Aorta (tissue), 5 donors: Measurements from ENCODE around the gene C14orf132. TPM values are rescaled to one million over a fixed set of nuclear protein-coding genes. Genes with fewer than 3 reads are reported as not detected.

ENCODE experiments used
- ATAC-seq: fragments of 200-7000 bp; cut with Tn5 transposase; one replicate; pipeline ENCODE4 v1.9.1; 2022; ENCODE audit warnings: moderate library complexity; ENCODE audit not compliant: low FRiP score
- DNase-seq, 2 donors: peaks; one replicate each; pipeline ENCODE4 v3.0.0-alpha.2; 2020
- H3K27ac ChIP-seq, 2 donors: one replicate each; pipeline ENCODE4 v1.5.1; 2013; ENCODE audit warnings: low read length in 2 of 2, mild to moderate bottlenecking in 2 of 2, moderate library complexity in 2 of 2, control low read depth in 1 of 2, inconsistent platforms in 1 of 2, low read depth in 1 of 2
- H3K27me3 ChIP-seq, 2 donors: one replicate each; pipeline ENCODE4 v1.6.1; 2013; ENCODE audit warnings: control low read depth in 1 of 2, low read length in 1 of 2, mild to moderate bottlenecking in 1 of 2, moderate library complexity in 1 of 2; ENCODE audit not compliant: insufficient read depth in 2 of 2, control insufficient read depth in 1 of 2
- H3K36me3 ChIP-seq, 2 donors: one replicate each; pipeline ENCODE4 v1.6.1; 2013; ENCODE audit warnings: control low read depth in 1 of 2, low read length in 1 of 2, mild to moderate bottlenecking in 1 of 2; ENCODE audit not compliant: insufficient read depth in 2 of 2, control insufficient read depth in 1 of 2
- H3K4me1 ChIP-seq, 2 donors: one replicate each; pipeline ENCODE4 v1.6.1; 2013; ENCODE audit warnings: low read length in 2 of 2, control low read depth in 1 of 2, mild to moderate bottlenecking in 1 of 2, moderate library complexity in 1 of 2; ENCODE audit not compliant: insufficient read depth in 2 of 2, control insufficient read depth in 1 of 2
- H3K4me3 ChIP-seq, 2 donors: one replicate each; pipeline ENCODE4 v1.5.1; 2013; ENCODE audit warnings: low read length in 2 of 2, control low read depth in 1 of 2, mild to moderate bottlenecking in 1 of 2
- H3K9me3 ChIP-seq: one replicate; pipeline ENCODE4 v1.6.1; 2013; ENCODE audit warnings: mild to moderate bottlenecking, low read length; ENCODE audit not compliant: control insufficient read depth
- WGBS, 2 donors: extraction: QIAGEN DNeasy Blood & Tissue Kit; methylation state at CpG; one replicate each; pipeline ENCODE4 v1.1.7; 2013; 5-methylcytosine and 5-hydroxymethylcytosine counted together
- intact Hi-C, 2 donors: fragments of 100-400 bp; cut with DNase I; formaldehyde crosslinking; loops; one replicate each; pipeline versions ENCODE4 v1.14.2 to v1.15.0; 2022
- polyA plus RNA-seq, 2 donors: library from polyadenylated mRNA; stranded (reverse); fragments of 200-250 nt; gene quantifications; one replicate each; pipeline ENCODE4 v1.2.3, GENCODE V29; 2013
- total RNA-seq, 2 donors: library from RNA; stranded (reverse); fragmentation: NEBNext Ultra II Directional; extraction: Animal tissue kit (Norgen Biotek cat#: 25700); gene quantifications; one replicate each; pipeline ENCODE4 v1.2.1, GENCODE V29; 2021
- donor health status: healthy with polysubstance abuse.
- donor health status: Bipolar disorder and iron deficiency.
- donor health status: DM: no; HTN: no; CAD: no.
- donor health status: DM: no; HTN: no; CAD: no.
- donor health status: DM: yes; HTN: yes; CAD: no.

Gene C14orf132
- total and polyA plus RNA-seq, 4 donors, result 10.8 to 39.1 (median 26.2) TPM

DNA sequence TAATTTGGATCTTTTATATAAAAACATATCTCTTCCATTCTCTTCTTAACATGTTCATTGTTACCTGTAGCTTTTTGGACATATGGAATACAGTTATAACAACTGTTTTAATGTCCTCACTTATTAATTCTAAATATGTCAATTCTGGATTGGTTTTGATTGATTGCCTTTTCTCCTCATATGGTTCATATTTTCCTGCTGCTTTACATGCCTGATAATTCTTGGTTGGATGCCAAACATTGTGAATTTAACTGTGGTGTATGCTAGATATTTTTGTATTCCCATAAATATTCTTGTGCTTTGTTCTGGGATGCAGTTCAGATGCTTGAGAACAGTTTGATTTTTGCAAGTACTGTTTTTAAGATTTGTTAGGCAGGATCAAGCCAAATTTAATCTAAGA, 10.8 kb downstream of the C14orf132 start:
- DNase-seq (no peak), ATAC-seq (no peak)
- no peaks in the 10 kb centered on the region for H3K9me3 ChIP-seq
- H3K36me3 ChIP-seq, result no peaks in the 10 kb centered on the region
- intact Hi-C loops, result loop anchor here in 1 of 2 donors (5.0 kb wide), 1 partner anchor 37 kb away; no protein-coding TSS in a partner anchor
- H3K4me1 ChIP-seq, result peaks cover 2 to 4% of the 10 kb centered on the region in 2 donors
- no peak overlapping the region for H3K4me3 ChIP-seq
- H3K27ac ChIP-seq, result no peak overlapping the region
- H3K27me3 ChIP-seq, result no peaks in the 10 kb centered on the region

DNA sequence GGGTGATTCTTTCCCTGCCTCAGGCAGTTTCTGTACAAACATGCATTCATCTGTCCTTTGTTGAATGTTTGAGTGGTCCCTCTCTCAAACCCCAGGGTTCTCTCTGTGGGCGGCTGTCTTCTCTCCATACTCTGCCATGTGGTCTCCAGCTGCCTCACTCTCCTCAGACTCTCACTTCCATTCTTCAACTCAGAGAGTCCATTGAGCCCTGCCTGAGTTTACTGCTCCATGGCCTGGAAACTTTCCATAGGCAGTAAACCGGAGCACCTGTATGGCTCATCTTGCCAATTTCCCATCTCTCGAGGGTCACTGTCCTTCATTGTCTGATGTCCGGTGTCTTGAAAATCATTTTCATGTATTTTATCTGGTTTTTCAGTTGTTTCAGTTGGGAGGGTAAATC, 11.3 kb downstream of the C14orf132 start:
- Histone ChIP-seq H3K9me3 (no peaks in the 10 kb centered on the region), H3K27ac (peak overlapping the region in 1 of 2 donors; percentile 68), H3K36me3 (no peaks in the 10 kb centered on the region), H3K4me3 (no peak overlapping the region), H3K4me1 (peaks cover 2 to 4% of the 10 kb centered on the region in 2 donors), H3K27me3 (no peaks in the 10 kb centered on the region)
- ATAC-seq (no peak), DNase-seq (no peak)
- intact Hi-C loops, result loop anchor here in 1 of 2 donors (5.0 kb wide), 1 partner anchor 37 kb away; no protein-coding TSS in a partner anchor
- WGBS, 2 donors, result 89% methylated on average over 4 of the region's 4 CpGs

DNA sequence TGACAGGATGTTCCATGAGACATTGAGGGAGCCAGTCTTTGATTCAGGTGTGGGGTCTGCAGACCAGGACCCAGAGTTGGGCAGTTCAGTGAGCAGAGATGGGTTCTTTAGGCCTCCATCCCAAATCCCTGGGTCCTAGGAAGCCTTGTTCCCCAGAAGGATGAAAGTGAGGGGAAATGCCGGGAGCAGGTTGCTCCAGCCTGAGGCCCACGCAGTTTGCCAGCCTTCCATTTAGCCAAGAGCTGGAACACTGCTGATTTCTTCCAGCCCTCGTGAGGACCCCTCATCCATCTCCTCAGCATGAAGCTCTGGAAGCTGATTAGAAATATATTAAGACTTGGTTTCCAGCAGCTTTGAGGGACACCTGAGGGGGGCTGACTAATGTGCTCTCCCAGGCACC, 12.1 kb downstream of the C14orf132 start:
- no peaks in the 10 kb centered on the region for H3K27me3 ChIP-seq
- H3K9me3 ChIP-seq, result no peaks in the 10 kb centered on the region
- 42 to 46% methylated on average over 3 of the region's 3 CpGs for WGBS, 2 donors
- DNase-seq (no peak), ATAC-seq (no peak)
- peak overlapping the region in 1 of 2 donors; percentile 28 for H3K27ac ChIP-seq
- intact Hi-C loops, result loop anchor here in 1 of 2 donors (5.0 kb wide), 1 partner anchor 36 kb away; no protein-coding TSS in a partner anchor
- no peak overlapping the region for H3K4me3 ChIP-seq
- no peaks in the 10 kb centered on the region for H3K36me3 ChIP-seq
- peaks cover 2 to 4% of the 10 kb centered on the region in 2 donors for H3K4me1 ChIP-seq

DNA sequence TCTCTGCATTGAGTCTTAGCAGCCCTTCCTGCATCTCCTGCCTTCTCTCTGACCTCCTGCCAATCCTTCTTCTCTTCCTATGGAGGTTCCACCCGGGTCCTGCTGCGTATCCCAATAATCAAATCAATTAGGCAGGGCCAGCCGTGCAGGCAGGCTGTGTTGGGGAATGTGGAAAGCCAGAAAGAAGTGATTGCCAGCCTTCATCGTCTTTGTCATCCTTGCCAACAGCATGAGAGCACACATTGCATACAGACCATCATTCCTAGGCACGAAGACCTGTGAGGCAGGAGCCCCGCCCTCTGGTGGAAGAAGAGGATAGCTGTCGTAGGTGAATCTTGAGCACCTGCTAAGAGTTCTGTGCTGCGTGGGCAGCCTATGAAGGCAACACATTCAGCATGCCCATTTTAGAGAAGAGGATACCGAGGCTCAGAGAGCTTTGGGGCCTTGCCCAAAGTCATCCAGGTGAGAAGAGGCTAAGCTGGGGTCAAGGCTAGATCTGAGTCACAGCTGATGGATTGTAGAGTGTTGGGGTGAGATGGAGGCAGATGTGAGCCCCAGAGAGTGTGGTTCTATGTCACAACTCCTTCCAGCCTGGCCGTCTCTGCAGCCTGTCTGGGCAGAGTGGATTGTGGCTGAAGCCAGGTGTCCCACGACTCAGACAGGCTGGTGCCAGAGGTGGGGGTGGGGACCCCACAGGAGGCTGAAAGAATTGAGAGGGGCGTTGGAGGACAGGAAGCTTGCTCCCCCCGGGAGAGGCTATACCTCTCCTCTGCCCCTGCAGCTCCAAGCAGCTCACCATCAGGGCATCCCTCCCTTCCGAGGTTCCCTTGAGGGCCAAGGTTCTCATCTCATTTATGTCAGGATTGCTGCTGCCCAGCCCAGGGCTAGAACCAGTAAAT, 12.7 kb downstream of the C14orf132 start:
- Histone ChIP-seq H3K4me1 (peaks cover 2 to 4% of the 10 kb centered on the region in 2 donors), H3K36me3 (no peaks in the 10 kb centered on the region), H3K9me3 (no peaks in the 10 kb centered on the region), H3K27ac (peak overlapping the region in 1 of 2 donors; percentile 28), H3K27me3 (no peaks in the 10 kb centered on the region), H3K4me3 (no peak overlapping the region)
- intact Hi-C loops, result loop anchor here in 1 of 2 donors (2.0 to 5.0 kb wide), 2 partner anchors 13 to 35 kb away; partner anchors contain the start of gene C14orf132
- no peak for DNase-seq
- 79 to 86% methylated on average over 14 of the region's 14 CpGs for WGBS, 2 donors
- no peak for ATAC-seq

DNA sequence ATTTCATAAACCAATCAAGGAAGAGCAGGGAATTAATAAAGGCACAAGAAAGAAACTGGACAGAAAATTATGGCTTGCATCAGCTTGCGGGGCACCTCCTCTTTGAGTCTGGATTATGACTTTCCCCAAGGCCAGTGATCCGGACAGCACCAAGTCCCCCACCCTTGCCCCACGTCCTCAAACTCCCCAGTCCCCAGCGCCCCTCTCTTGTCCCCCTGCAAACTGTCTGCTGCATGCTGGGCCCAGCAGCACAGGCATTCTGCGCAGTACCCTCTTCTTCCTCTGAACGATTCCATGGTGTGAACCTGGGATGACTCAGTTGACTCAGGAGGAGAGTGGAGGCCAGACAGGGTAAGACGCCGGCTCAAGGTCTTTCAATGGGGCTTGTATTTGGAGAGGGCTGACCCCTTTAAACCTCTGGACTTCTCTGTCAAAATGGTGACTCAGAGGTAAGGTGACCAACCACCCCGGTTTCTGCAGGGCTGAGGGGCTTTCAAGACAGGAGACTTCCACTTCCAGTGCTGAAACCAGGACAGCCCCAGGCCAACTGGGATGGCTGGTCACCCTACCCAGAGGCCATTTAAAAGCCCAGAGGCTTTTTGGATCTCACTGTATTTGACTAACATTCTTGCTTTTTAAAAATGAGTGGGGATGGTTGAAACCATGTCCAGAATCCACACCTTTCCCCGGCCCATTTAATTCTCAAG, 13.5 kb downstream of the C14orf132 start:
- no peaks in the 10 kb centered on the region for H3K27me3 ChIP-seq
- H3K36me3 ChIP-seq, result no peaks in the 10 kb centered on the region
- no peaks in the 10 kb centered on the region for H3K9me3 ChIP-seq
- peaks cover 2 to 4% of the 10 kb centered on the region in 2 donors for H3K4me1 ChIP-seq
- DNase-seq, result no peak
- H3K27ac ChIP-seq, result peak overlapping the region; percentile 73 to 95
- WGBS, 2 donors, result 89 to 94% methylated on average over 10 of the region's 10 CpGs
- intact Hi-C loops, result loop anchor here in 1 of 2 donors (2.0 to 5.0 kb wide), 2 partner anchors 14 to 35 kb away; partner anchors contain the start of gene C14orf132
- no peak for ATAC-seq
- no peak overlapping the region for H3K4me3 ChIP-seq

DNA sequence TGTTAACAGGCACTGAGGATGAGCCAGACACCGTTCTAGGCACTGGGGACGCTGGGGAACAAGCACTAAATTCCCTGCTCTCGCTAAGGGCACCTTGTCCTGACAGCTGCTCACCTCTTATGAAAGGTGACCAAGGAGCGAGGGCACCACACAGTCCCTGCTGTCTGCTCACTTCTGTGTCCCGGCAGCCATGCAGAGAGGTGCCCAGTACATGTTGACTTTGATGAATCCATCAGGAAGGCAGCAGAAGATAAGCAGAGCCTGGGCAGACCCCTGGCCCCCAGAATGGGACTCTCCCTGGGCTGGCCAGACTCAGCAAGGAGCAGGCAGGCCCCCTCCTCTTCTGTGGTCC, 14.1 kb downstream of the C14orf132 start:
- H3K4me1 ChIP-seq, result peaks cover 2 to 4% of the 10 kb centered on the region in 2 donors
- DNase-seq (no peak), ATAC-seq (no peak)
- H3K4me3 ChIP-seq, result no peak overlapping the region
- no peaks in the 10 kb centered on the region for H3K9me3 ChIP-seq
- intact Hi-C loops, result loop anchor here in 1 of 2 donors (2.0 to 5.0 kb wide), 2 partner anchors 14 to 34 kb away; partner anchors contain the start of gene C14orf132
- 81 to 83% methylated on average over 5 of the region's 5 CpGs for WGBS, 2 donors
- no peaks in the 10 kb centered on the region for H3K27me3 ChIP-seq
- peak overlapping the region; percentile 73 to 95 for H3K27ac ChIP-seq
- H3K36me3 ChIP-seq, result no peaks in the 10 kb centered on the region

DNA sequence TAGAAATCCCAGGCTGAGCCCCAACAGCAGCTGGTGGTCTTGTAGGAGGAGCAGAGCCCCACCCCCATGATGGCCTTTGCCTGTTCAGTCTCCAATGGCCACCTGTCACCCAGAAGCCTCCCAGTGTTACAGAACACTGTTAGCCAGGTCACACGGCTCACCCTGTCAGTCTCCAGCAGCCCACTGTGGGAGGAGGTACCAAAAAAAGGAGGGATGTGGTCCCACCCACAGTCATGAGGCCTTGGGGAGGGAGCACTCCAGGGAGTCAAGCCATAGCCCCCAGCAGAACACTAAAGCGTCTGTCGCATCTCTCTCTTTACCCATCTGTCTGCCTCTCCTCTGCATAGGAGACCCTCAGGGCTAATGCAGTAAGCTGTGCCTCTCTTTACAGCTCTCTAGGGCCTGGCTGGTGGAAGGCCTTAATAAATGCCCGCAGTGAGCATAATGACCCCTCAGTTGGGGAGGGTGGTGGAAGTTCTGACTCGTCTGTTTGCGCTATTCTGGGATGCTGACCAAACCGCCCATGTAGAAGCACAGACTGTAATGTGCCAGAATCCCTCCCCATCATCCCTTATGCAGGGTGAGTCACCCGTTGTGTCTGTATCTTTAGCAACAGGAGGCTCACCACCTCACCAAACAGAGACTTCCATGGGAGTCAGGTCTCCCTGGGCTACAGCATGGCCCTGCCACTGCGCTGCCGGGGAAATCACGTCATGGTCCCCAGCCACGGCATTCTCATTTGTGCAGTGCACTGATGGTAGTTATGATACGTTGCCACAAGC, 14.6 kb downstream of the C14orf132 start:
- H3K4me3 ChIP-seq, result no peak overlapping the region

DNA sequence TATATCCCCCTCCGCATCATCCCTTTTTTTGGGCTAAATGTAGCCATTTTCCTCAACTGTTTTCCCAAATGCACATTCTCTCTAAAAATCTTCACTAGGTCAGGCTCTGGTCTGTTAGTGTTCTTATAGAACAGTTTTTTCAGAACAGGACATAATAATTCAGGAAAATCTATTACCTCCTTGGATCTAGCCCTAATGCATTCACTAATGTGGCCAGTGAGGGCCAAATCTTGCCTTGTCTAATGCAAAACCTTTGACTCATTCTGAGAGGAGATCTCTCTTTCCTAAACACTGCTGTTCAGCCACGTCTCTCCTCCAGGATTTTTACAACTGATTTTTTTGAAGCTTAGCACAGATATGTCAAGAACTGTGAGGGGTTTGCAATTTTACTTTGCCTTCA, 15.5 kb downstream of the C14orf132 start:
- Histone ChIP-seq H3K4me1 (peaks cover 2 to 4% of the 10 kb centered on the region in 2 donors), H3K27ac (peak overlapping the region in 1 of 2 donors; percentile 71), H3K27me3 (no peaks in the 10 kb centered on the region), H3K4me3 (no peak overlapping the region), H3K36me3 (no peaks in the 10 kb centered on the region), H3K9me3 (no peaks in the 10 kb centered on the region)
- WGBS, 2 donors, result 81 to 88% methylated on average over 2 of the region's 2 CpGs
- DNase-seq, result no peak
- intact Hi-C loops, result loop anchor here in 1 of 2 donors (5.0 kb wide), 1 partner anchor 33 kb away; no protein-coding TSS in a partner anchor
- no peak for ATAC-seq

More for the DNA sequence above, 14.6 kb downstream of the C14orf132 start:
- intact Hi-C loops, result loop anchor here in 1 of 2 donors (2.0 to 5.0 kb wide), 2 partner anchors 15 to 34 kb away; partner anchors contain the start of gene C14orf132
- 11 to 17% methylated on average over 13 of the region's 13 CpGs for WGBS, 2 donors
- peak overlapping the region; percentile 73 to 95 for H3K27ac ChIP-seq
- no peaks in the 10 kb centered on the region for H3K9me3 ChIP-seq
- peak; percentile 89 to 92 for DNase-seq
- peaks cover 2 to 4% of the 10 kb centered on the region in 2 donors for H3K4me1 ChIP-seq
- peak; percentile 92 for ATAC-seq
- H3K27me3 ChIP-seq, result no peaks in the 10 kb centered on the region
- H3K36me3 ChIP-seq, result no peaks in the 10 kb centered on the region
